B cell (primary cell): ENCODE data around the gene CDH12. TPM values are rescaled to one million over a fixed set of nuclear protein-coding genes. Genes with fewer than 3 reads are reported as not detected.

ENCODE experiments used
- ATAC-seq: fragments of 200-7000 bp; cut with Tn5 transposase; one replicate; pipeline ENCODE4 v1.10.0; 2021; ENCODE audit warnings: low read depth, mild to moderate bottlenecking, moderate number of reproducible peaks, moderate library complexity
- CTCF ChIA-PET: fragments of 350-600 bp; sonication (Branson Sonifier 250); formaldehyde crosslinking; loops from one replicate; lab custom pipeline; 2021; ENCODE audit warnings: antibody characterized with exemption, inconsistent platforms; lab: Charles Lee
- POLR2A ChIA-PET: fragments of 350-600 bp; sonication (Branson Sonifier 250); formaldehyde crosslinking; loops from one replicate; lab custom pipeline; 2021; ENCODE audit warnings: antibody characterized with exemption; lab: Charles Lee
- DNase-seq: peaks from one replicate; pipeline ENCODE4 v3.0.0; 2013
- H2AFZ ChIP-seq: 2 replicates; pipeline ENCODE4 v1.6.1; 2012; ENCODE audit warnings: mild to moderate bottlenecking, low read depth, low read length; ENCODE audit not compliant: insufficient read depth, poor library complexity, severe bottlenecking
- H3K27ac ChIP-seq, 2 donors: 1 replicate in 1 of 2; 2 replicates in 1 of 2; pipeline ENCODE4 v1.5.1; 2012 to 2013; ENCODE audit warnings: low read length in 2 of 2, mild to moderate bottlenecking in 2 of 2, moderate library complexity in 1 of 2
- H3K27me3 ChIP-seq, 4 experiments: fragments of 200-600 bp in 1 of 4; sonication (generic) in 1 of 4; replicated peaks in 1 of 4; 1 replicate in 2 of 4; 2 replicates in 2 of 4; pipeline versions ENCODE4 v1.6.1 to v1.7.0; 2013 to 2016; ENCODE audit warnings: low read length in 3 of 4, mild to moderate bottlenecking in 2 of 4, mixed read lengths in 1 of 4, moderate library complexity in 1 of 4; ENCODE audit not compliant: insufficient read depth in 4 of 4, control insufficient read depth in 3 of 4; ENCODE audit errors: control extremely low read depth in 1 of 4
- H3K36me3 ChIP-seq, 2 experiments: replicated peaks in 1 of 2; 1 replicate in 1 of 2; 2 replicates in 1 of 2; pipeline versions ENCODE4 v1.6.1 to v1.7.1; 2013; ENCODE audit warnings: low read length in 1 of 2; ENCODE audit not compliant: insufficient read depth in 2 of 2, control insufficient read depth in 1 of 2; ENCODE audit errors: control extremely low read depth in 1 of 2, extremely low read depth in 1 of 2
- H3K4me1 ChIP-seq, 2 donors: fragments of 200-600 bp in 1 of 2; sonication (generic) in 1 of 2; 1 replicate in 1 of 2; 2 replicates in 1 of 2; pipeline versions ENCODE4 v1.5.1 to v1.6.1; 2013 to 2017; ENCODE audit warnings: low read length in 2 of 2; ENCODE audit not compliant: control insufficient read depth in 2 of 2, insufficient read depth in 2 of 2
- H3K4me2 ChIP-seq: replicated peaks from 2 replicates; pipeline ENCODE3; 2012; ENCODE audit warnings: mild to moderate bottlenecking, low read depth, low read length; ENCODE audit not compliant: poor library complexity, severe bottlenecking
- H3K4me3 ChIP-seq, 5 experiments: fragments of 200-600 bp in 1 of 5; sonication (generic) in 1 of 5; 1 replicate in 3 of 5; 2 replicates in 2 of 5; pipeline versions ENCODE4 v1.5.1 to v1.7.0; 2011 to 2016; ENCODE audit warnings: low read length in 4 of 5, mild to moderate bottlenecking in 4 of 5, low read depth in 2 of 5, control low read depth in 1 of 5, moderate library complexity in 1 of 5; ENCODE audit not compliant: insufficient read depth in 1 of 5; ENCODE audit errors: control extremely low read depth in 1 of 5, extremely low read depth in 1 of 5
- H3K79me2 ChIP-seq: fragments of 200-600 bp; sonication (generic); one replicate; pipeline ENCODE4 v1.6.0; 2016; ENCODE audit warnings: low read length; ENCODE audit not compliant: control insufficient read depth, insufficient read depth
- H3K9ac ChIP-seq: fragments of 200-600 bp; sonication (generic); 2 replicates; pipeline ENCODE4 v1.6.1; 2017; ENCODE audit warnings: mild to moderate bottlenecking, low read length, moderate library complexity
- H3K9me3 ChIP-seq, 3 donors: one replicate each; pipeline versions ENCODE4 v1.6.1 to v1.7.1; 2013; ENCODE audit warnings: low read length in 2 of 3; ENCODE audit not compliant: control insufficient read depth in 2 of 3, insufficient read depth in 1 of 3; ENCODE audit errors: control extremely low read depth in 1 of 3
- H4K20me1 ChIP-seq: 2 replicates; pipeline ENCODE4 v1.6.0; 2012; ENCODE audit warnings: mild to moderate bottlenecking, low read length; ENCODE audit not compliant: insufficient read depth, control insufficient read depth, poor library complexity, severe bottlenecking
- H3K27ac Mint-ChIP-seq: one replicate; pipeline ENCODE4 v1.8.0; 2021; ENCODE audit warnings: mixed read lengths
- H3K27me3 Mint-ChIP-seq: one replicate; pipeline ENCODE4 v1.8.0; 2021; ENCODE audit warnings: mixed read lengths
- H3K4me1 Mint-ChIP-seq: one replicate; pipeline ENCODE4 v1.8.0; 2021; ENCODE audit warnings: mixed read lengths
- H3K4me3 Mint-ChIP-seq: one replicate; pipeline ENCODE4 v1.8.0; 2021; ENCODE audit warnings: mixed read lengths
- H3K9me3 Mint-ChIP-seq: one replicate; pipeline ENCODE4 v1.8.0; 2022; ENCODE audit warnings: mixed read lengths; ENCODE audit not compliant: insufficient read depth
- CTCF ChIP-seq: fragments of 200-600 bp; IDR thresholded peaks from one replicate; pipeline ENCODE4 v1.8.0; 2022; ENCODE audit warnings: antibody characterized with exemption, mild to moderate bottlenecking
- EZH2 ChIP-seq: IDR thresholded peaks from 2 replicates; pipeline ENCODE4 v1.6.1; 2012; ENCODE audit warnings: borderline replicate concordance, low read depth, mild to moderate bottlenecking, moderate library complexity, low read length; ENCODE audit not compliant: insufficient read depth, poor library complexity, severe bottlenecking
- WGBS: methylation state at CpG from one replicate; pipeline ENCODE4 v1.1.5; 2013; ENCODE audit warnings: missing lambda C conversion rate; ENCODE audit not compliant: insufficient coverage; 5-methylcytosine and 5-hydroxymethylcytosine counted together
- intact Hi-C: fragments of 100-400 bp; cut with micrococcal nuclease; formaldehyde crosslinking; loops from one replicate; pipeline ENCODE4 v1.10.0; 2022
- polyA plus RNA-seq: library from polyadenylated mRNA; depleted of rRNA; stranded (reverse); fragments of >200 nt; gene quantifications from 2 replicates; pipeline ENCODE4 v1.2.3, GENCODE V29; 2012
- total RNA-seq, 2 donors: library from RNA; stranded (reverse); fragments of 120-200 nt in 1 of 2; gene quantifications; 1 replicate in 1 of 2; 2 replicates in 1 of 2; pipeline versions ENCODE4 v1.2.3 to v1.2.4, GENCODE V29; 2013 to 2022

The CDH12 gene
- total and polyA plus RNA-seq, 2 donors (not counting 1 experiment from before 2014, with no cell fraction given) = not detected

GRCh38 chr5:22542340-22542739 lies 310.8 kb downstream of the CDH12 start:
- intact Hi-C loops = no loop called here
- no peaks in the 10 kb centered on the region for H3K9me3 Mint-ChIP-seq
- DNase-seq (no peak), ATAC-seq (no peak)
- no peaks in the 10 kb centered on the region for H3K27me3 ChIP-seq
- H3K4me3 ChIP-seq = no peak overlapping the region
- no peaks in the 10 kb centered on the region for H3K27me3 Mint-ChIP-seq
- CTCF ChIA-PET = no interaction called here
- no peak overlapping the region for H3K27ac Mint-ChIP-seq
- no peak overlapping the region for H3K27ac ChIP-seq
- no peaks in the 10 kb centered on the region for H4K20me1 ChIP-seq
- no peak overlapping the region for H2AFZ ChIP-seq
- H3K79me2 ChIP-seq = no peaks in the 10 kb centered on the region
- H3K9ac ChIP-seq = no peak overlapping the region
- H3K36me3 ChIP-seq = no peaks in the 10 kb centered on the region
- no peaks in the 10 kb centered on the region for H3K9me3 ChIP-seq
- H3K4me3 Mint-ChIP-seq = no peak overlapping the region
- WGBS = 40% methylated on average over 1 of the region's 1 CpG
- no peak overlapping the region for H3K4me2 ChIP-seq
- H3K4me1 Mint-ChIP-seq = no peaks in the 10 kb centered on the region
- POLR2A ChIA-PET = no interaction called here
- TF ChIP-seq CTCF (no peak), EZH2 (no peak)
- no peaks in the 10 kb centered on the region for H3K4me1 ChIP-seq

DNA sequence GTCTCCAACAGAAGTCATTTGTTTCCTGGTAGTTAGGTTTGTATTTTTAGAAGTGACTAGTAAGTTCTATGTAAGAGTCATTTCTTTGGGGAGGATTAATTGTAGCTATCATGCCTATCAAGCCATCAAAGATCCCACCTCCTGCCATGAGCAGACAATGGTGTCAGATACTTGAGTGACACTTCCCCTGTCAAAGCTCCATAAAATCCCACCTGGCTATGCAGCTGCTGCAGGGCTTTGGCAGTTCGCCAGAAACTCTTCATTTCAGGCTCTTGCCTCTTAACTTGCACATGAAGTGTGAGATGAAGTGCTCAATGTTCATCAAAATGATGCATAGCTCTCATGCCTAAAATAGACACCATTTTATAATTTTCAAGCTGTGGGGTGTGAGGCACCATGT lies 312.1 kb downstream of the CDH12 start:
- Mint-ChIP-seq H3K9me3 (no peaks in the 10 kb centered on the region), H3K4me3 (no peak overlapping the region), H3K4me1 (no peaks in the 10 kb centered on the region), H3K27me3 (no peaks in the 10 kb centered on the region), H3K27ac (no peak overlapping the region)
- no peaks in the 10 kb centered on the region for H3K36me3 ChIP-seq
- H2AFZ ChIP-seq = no peak overlapping the region
- no peaks in the 10 kb centered on the region for H3K4me1 ChIP-seq
- no peak overlapping the region for H3K4me3 ChIP-seq
- H3K9me3 ChIP-seq = no peaks in the 10 kb centered on the region
- ChIA-PET POLR2A (no interaction called here), CTCF (no interaction called here)
- DNase-seq = no peak
- H3K27ac ChIP-seq = no peak overlapping the region
- ATAC-seq = no peak
- no peak overlapping the region for H3K4me2 ChIP-seq
- no peak for TF ChIP-seq CTCF
- TF ChIP-seq EZH2 = no peak
- no CpG with 5 or more reads among the region's 1 CpG for WGBS
- H3K27me3 ChIP-seq = no peaks in the 10 kb centered on the region
- intact Hi-C loops = no loop called here
- H3K79me2 ChIP-seq = no peaks in the 10 kb centered on the region
- H3K9ac ChIP-seq = no peak overlapping the region
- no peaks in the 10 kb centered on the region for H4K20me1 ChIP-seq
